ENCODE measurements around the gene KIF27.
"Not testable (repeated sequence)": the region's sequence is repeated elsewhere in the genome, so short reads cannot be mapped to it uniquely, and the experiment has no call there.

Gene KIF27

DNA sequence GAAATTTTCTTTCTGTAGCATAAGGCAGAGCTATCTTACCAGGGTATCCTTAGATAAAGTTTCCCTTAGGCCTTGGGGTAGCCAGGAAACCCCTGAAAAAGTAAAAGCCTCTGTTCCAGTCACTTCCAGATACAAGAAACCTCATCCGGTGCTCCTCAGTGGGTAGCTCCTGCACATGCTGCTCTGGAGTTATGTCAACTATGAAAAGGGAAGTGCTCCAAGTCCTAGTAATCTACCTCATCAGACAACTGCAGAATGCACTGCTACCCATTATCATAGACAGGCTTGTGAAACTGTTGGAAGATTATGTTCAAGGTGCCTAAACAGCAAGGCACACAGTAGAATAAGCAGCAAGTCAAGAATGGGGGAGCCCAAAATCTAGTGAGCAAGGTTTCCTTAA is 112.0 kb downstream of the KIF27 start:
- DNase-seq, result not testable (repeated sequence)

DNA sequence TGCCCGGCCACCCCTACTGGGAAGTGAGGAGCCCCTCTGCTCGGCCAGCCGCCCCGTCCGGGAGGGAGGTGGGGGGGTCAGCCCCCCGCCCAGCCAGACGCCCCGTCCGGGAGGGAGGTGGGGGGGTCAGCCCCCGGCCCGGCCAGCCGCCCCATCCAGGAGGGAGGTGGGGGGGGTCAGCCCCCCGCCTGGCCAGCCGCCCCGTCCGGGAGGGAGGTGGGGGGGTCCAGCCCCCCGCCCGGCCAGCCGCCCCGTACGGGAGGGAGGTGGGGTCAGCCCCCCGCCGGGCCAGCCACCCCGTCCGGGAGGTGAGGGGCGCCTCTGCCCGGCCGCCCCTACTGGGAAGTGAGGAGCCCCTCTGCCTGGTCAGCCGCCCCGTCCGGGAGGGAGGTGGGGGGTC is 116.8 kb downstream of the KIF27 start:
- DNase-seq, result not testable (repeated sequence)

GRCh38 chr9:83803941-83804340 is 117.3 kb downstream of the KIF27 start:
- not testable (repeated sequence) for DNase-seq

- DNase-seq, result no peak
Measured at GRCh38 chr9:83800236-83801033, 120.8 kb downstream of the KIF27 start.

GRCh38 chr9:83794051-83794450 is 127.2 kb downstream of the KIF27 start:
- DNase-seq, result no peak

DNA sequence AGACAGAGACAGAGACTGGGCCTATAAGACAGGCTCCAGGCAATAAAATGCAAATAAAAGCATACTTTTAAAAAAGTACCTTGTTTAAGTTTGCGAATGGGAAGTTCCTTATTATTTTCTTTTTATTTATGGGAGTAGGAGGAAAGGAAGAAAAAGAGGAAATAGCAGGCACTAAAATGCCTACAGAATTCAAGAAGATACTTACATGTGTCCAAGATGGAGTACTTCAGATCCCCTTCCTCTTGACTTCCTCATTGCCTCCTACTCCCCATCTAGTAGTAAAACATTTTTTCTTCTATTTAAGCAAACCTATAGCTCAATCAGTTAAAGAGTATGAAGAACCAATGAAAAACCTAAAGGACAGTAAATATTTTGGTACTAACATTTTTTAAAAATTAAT is 128.5 kb downstream of the KIF27 start:
- no peak for DNase-seq

Measured in stimulated activated CD4-positive, alpha-beta T cell treated with anti-CD3 and anti-CD28 coated beads, Interleukin-2, amount 100 ng/mL, for 24 hours (primary cell).